ENCODE results near the gene SLC6A20.

SLC6A20 gene

GRCh38 chr3:45782381-45782780 is 14.0 kb downstream of the SLC6A20 start:
- Histone ChIP-seq H3K4me2 (no peak overlapping the region), H3K27me3 (ENCODE audit: insufficient read depth, low read depth) (no peaks in the 10 kb centered on the region), H3K9ac (no peak overlapping the region), H2AFZ (ENCODE audit: low read depth) (no peak overlapping the region), H4K20me1 (ENCODE audit: insufficient read depth) (no peaks in the 10 kb centered on the region), H3K36me3 (ENCODE audit: insufficient read depth) (no peaks in the 10 kb centered on the region), H3K79me2 (ENCODE audit: insufficient read depth, low read depth) (no peaks in the 10 kb centered on the region), H3K4me1 (ENCODE audit: low read depth, poor library complexity, severe bottlenecking) (no peaks in the 10 kb centered on the region), H3K4me3 (IDR thresholded peaks at IDR 0.05; ENCODE audit: insufficient read depth, low read depth, low read length) (no peak overlapping the region), H3K27ac (no peak overlapping the region)
- no peak for TF ChIP-seq CTCF (conservative IDR thresholded peaks at IDR 0.05; ENCODE audit: low read depth, low read length)

- no peak for TF ChIP-seq CTCF (conservative IDR thresholded peaks at IDR 0.05; ENCODE audit: low read depth, low read length)
- Histone ChIP-seq H3K27me3 (ENCODE audit: insufficient read depth, low read depth) (no peaks in the 10 kb centered on the region), H3K36me3 (ENCODE audit: insufficient read depth) (no peaks in the 10 kb centered on the region), H4K20me1 (ENCODE audit: insufficient read depth) (no peaks in the 10 kb centered on the region), H2AFZ (ENCODE audit: low read depth) (no peak overlapping the region), H3K4me2 (no peak overlapping the region), H3K79me2 (ENCODE audit: insufficient read depth, low read depth) (no peaks in the 10 kb centered on the region), H3K4me3 (IDR thresholded peaks at IDR 0.05; ENCODE audit: insufficient read depth, low read depth, low read length) (no peak overlapping the region), H3K27ac (no peak overlapping the region), H3K4me1 (ENCODE audit: low read depth, poor library complexity, severe bottlenecking) (no peaks in the 10 kb centered on the region), H3K9ac (no peak overlapping the region)
Observed at GRCh38 chr3:45781841-45782240, 14.5 kb downstream of the SLC6A20 start.

DNA sequence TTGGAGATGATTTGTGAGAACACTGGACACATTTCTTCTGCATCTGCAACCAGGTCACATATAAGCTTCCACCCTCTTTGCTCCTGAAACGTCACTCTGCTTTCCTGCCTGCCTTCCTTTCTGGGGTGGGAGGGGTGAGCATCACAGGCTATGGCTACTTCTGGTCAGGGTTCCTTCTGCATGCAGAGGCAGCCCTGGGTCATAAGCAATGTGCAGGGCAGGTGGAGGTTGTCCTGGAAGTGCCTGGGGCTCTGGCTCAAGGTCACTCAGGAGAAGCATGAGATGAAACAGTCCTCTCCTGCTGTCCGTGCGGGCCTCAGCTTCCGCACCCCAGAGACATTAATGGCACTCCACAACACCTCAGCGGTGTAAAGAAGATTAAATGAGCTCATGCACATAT is 15.1 kb downstream of the SLC6A20 start:
- no peaks in the 10 kb centered on the region for H3K27me3 ChIP-seq (ENCODE audit: insufficient read depth, low read depth)
- H3K4me2 ChIP-seq: no peak overlapping the region
- no peak overlapping the region for H3K9ac ChIP-seq
- no peaks in the 10 kb centered on the region for H4K20me1 ChIP-seq (ENCODE audit: insufficient read depth)
- no peaks in the 10 kb centered on the region for H3K79me2 ChIP-seq (ENCODE audit: insufficient read depth, low read depth)
- H3K4me3 ChIP-seq (IDR thresholded peaks at IDR 0.05; ENCODE audit: insufficient read depth, low read depth, low read length): no peak overlapping the region
- no peak for TF ChIP-seq CTCF (conservative IDR thresholded peaks at IDR 0.05; ENCODE audit: low read depth, low read length)
- H3K4me1 ChIP-seq (ENCODE audit: low read depth, poor library complexity, severe bottlenecking): no peaks in the 10 kb centered on the region
- no peaks in the 10 kb centered on the region for H3K36me3 ChIP-seq (ENCODE audit: insufficient read depth)
- no peak overlapping the region for H2AFZ ChIP-seq (ENCODE audit: low read depth)
- H3K27ac ChIP-seq: no peak overlapping the region

GRCh38 chr3:45779746-45780735 is 16.3 kb downstream of the SLC6A20 start:
- Histone ChIP-seq H3K9ac (no peak overlapping the region), H3K36me3 (ENCODE audit: insufficient read depth) (no peaks in the 10 kb centered on the region), H3K79me2 (ENCODE audit: insufficient read depth, low read depth) (no peaks in the 10 kb centered on the region), H3K4me2 (no peak overlapping the region), H2AFZ (ENCODE audit: low read depth) (no peak overlapping the region), H3K4me3 (IDR thresholded peaks at IDR 0.05; ENCODE audit: insufficient read depth, low read depth, low read length) (no peak overlapping the region), H3K4me1 (ENCODE audit: low read depth, poor library complexity, severe bottlenecking) (no peaks in the 10 kb centered on the region), H3K27me3 (ENCODE audit: insufficient read depth, low read depth) (no peaks in the 10 kb centered on the region), H4K20me1 (ENCODE audit: insufficient read depth) (no peaks in the 10 kb centered on the region), H3K27ac (no peak overlapping the region)
- no peak for TF ChIP-seq CTCF (conservative IDR thresholded peaks at IDR 0.05; ENCODE audit: low read depth, low read length)
